Cardiac muscle cell (in vitro differentiated cells and primary cell): ENCODE measurements around the gene ACE. TPM values are rescaled to one million over a fixed set of nuclear protein-coding genes. Genes with fewer than 3 reads are reported as not detected.

Experiments
- DNase-seq, 2 donors: peaks; one replicate each; pipeline versions ENCODE4 v3.0.0 to v3.0.0-alpha.2; 2010 to 2017; ENCODE audit warnings: low read depth in 1 of 2, low spot score in 1 of 2
- H3K27ac ChIP-seq: fragments of 200-600 bp; sonication (generic); 2 replicates; pipeline ENCODE4 v1.5.1; 2016
- H3K27me3 ChIP-seq: fragments of 200-600 bp; sonication (generic); 2 replicates; pipeline ENCODE4 v1.6.0; 2016; ENCODE audit warnings: control low read depth
- H3K36me3 ChIP-seq: fragments of 200-600 bp; sonication (generic); 2 replicates; pipeline ENCODE4 v1.5.1; 2016; ENCODE audit warnings: control low read depth
- H3K4me1 ChIP-seq: fragments of 200-600 bp; sonication (generic); 2 replicates; pipeline ENCODE4 v1.8.1; 2017; ENCODE audit warnings: low read depth, mild to moderate bottlenecking, mixed run types
- H3K4me3 ChIP-seq: fragments of 200-600 bp; sonication (generic); 2 replicates; pipeline ENCODE4 v1.5.1; 2016; ENCODE audit warnings: mild to moderate bottlenecking
- H3K9me3 ChIP-seq: fragments of 200-600 bp; sonication (generic); 2 replicates; pipeline ENCODE4 v1.5.1; 2017; ENCODE audit warnings: low read depth, mild to moderate bottlenecking, control low read depth
- polyA plus RNA-seq: library from polyadenylated mRNA; unstranded; fragments of >200 nt; fragmentation: Nextera tagmentation; extraction: Ambion mirVana; gene quantifications from 2 replicates; pipeline ENCODE4 v1.2.1, GENCODE V29; 2016
- total RNA-seq: library from RNA; depleted of rRNA; stranded (reverse); fragments of >200 nt; gene quantifications from 2 replicates; pipeline ENCODE4 v1.2.3, GENCODE V29; 2016
- TF ChIP-seq, protein P1 (sequence below): IDR thresholded peaks from 2 replicates; pipeline ENCODE4 v1.5.1; 2012; ENCODE audit warnings: low read depth, mild to moderate bottlenecking, low read length

The ACE gene
- total and polyA plus RNA-seq, 2 experiments from 2014 or later = 1.8 to 3.2 TPM

DNA sequence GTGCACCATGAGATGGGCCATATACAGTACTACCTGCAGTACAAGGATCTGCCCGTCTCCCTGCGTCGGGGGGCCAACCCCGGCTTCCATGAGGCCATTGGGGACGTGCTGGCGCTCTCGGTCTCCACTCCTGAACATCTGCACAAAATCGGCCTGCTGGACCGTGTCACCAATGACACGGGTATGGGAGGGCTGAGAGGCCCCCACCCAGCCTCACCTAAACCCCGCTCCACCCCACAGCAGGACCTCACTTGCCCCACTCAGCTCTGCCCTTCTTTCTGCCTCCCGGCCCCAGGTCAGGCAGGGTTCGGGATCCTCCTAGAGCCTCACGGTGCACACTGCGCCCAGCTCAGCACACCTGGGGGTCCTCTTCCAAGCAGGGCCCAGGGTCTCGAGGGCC, 5.6 kb downstream of the ACE start:
- Histone ChIP-seq H3K4me3 (no peak overlapping the region), H3K4me1 (no peaks in the 10 kb centered on the region), H3K27me3 (peaks cover 11% of the 10 kb centered on the region), H3K36me3 (no peaks in the 10 kb centered on the region), H3K9me3 (no peaks in the 10 kb centered on the region), H3K27ac (no peak overlapping the region)
- DNase-seq = no peak
- TF ChIP-seq, protein P1, sequence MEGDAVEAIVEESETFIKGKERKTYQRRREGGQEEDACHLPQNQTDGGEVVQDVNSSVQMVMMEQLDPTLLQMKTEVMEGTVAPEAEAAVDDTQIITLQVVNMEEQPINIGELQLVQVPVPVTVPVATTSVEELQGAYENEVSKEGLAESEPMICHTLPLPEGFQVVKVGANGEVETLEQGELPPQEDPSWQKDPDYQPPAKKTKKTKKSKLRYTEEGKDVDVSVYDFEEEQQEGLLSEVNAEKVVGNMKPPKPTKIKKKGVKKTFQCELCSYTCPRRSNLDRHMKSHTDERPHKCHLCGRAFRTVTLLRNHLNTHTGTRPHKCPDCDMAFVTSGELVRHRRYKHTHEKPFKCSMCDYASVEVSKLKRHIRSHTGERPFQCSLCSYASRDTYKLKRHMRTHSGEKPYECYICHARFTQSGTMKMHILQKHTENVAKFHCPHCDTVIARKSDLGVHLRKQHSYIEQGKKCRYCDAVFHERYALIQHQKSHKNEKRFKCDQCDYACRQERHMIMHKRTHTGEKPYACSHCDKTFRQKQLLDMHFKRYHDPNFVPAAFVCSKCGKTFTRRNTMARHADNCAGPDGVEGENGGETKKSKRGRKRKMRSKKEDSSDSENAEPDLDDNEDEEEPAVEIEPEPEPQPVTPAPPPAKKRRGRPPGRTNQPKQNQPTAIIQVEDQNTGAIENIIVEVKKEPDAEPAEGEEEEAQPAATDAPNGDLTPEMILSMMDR = no peak

DNA sequence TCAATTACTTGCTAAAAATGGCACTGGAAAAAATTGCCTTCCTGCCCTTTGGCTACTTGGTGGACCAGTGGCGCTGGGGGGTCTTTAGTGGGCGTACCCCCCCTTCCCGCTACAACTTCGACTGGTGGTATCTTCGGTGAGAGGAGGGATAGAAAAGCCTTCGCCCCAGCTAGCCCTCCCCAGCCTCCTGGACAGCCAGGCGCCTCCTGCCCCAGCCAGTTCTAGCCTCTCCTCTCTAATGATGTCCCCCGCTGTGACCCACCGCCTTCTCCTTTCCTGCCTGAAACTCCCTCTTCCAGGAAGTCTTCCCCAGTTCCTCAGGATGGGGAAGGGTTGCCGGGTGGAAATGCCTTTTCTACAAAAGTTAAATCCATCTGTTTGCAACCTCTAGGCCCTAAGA, 6.2 kb downstream of the ACE start:
- peaks cover 6% of the 10 kb centered on the region for H3K27me3 ChIP-seq
- H3K9me3 ChIP-seq = no peaks in the 10 kb centered on the region
- H3K4me1 ChIP-seq = no peaks in the 10 kb centered on the region
- no peak for DNase-seq
- no peaks in the 10 kb centered on the region for H3K36me3 ChIP-seq
- H3K27ac ChIP-seq = no peak overlapping the region
- TF ChIP-seq, protein P1 = no peak
- H3K4me3 ChIP-seq = no peak overlapping the region

DNA sequence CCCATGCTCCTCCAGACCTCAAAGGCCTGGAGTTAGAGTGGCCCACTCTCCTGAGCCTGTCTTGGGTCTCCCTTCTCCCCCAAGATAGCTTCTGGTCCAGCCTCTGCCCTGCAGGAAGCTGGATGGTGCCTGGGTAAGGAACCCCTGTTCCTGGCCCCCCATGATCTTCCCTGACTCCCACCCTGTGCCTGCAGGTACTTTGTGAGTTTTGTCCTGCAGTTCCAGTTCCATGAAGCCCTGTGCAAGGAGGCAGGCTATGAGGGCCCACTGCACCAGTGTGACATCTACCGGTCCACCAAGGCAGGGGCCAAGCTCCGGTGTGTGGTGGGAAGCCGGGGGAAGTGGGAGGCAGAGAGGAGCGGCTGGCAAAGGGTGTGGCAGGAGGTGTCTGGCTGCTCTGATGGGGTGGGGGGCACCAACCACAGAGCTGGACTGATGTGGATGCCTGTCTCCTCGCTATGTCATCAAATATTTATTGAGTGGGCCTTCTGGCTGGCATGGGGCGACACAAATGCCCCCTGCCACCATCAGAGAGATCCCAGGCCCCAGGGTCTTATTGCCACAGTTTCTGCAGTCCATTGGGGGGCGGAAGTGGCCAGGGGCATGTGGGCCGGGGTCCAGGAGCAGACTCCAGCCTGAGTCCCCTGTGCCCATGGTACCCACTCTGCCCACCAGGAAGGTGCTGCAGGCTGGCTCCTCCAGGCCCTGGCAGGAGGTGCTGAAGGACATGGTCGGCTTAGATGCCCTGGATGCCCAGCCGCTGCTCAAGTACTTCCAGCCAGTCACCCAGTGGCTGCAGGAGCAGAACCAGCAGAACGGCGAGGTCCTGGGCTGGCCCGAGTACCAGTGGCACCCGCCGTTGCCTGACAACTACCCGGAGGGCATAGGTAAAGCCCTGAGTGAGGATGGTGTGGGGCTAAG, 7.1 kb downstream of the ACE start:
- Histone ChIP-seq H3K27me3 (no peaks in the 10 kb centered on the region), H3K9me3 (no peaks in the 10 kb centered on the region), H3K36me3 (no peaks in the 10 kb centered on the region), H3K27ac (no peak overlapping the region), H3K4me1 (no peaks in the 10 kb centered on the region), H3K4me3 (no peak overlapping the region)
- TF ChIP-seq, protein P1 = no peak
- DNase-seq = no peak

DNA sequence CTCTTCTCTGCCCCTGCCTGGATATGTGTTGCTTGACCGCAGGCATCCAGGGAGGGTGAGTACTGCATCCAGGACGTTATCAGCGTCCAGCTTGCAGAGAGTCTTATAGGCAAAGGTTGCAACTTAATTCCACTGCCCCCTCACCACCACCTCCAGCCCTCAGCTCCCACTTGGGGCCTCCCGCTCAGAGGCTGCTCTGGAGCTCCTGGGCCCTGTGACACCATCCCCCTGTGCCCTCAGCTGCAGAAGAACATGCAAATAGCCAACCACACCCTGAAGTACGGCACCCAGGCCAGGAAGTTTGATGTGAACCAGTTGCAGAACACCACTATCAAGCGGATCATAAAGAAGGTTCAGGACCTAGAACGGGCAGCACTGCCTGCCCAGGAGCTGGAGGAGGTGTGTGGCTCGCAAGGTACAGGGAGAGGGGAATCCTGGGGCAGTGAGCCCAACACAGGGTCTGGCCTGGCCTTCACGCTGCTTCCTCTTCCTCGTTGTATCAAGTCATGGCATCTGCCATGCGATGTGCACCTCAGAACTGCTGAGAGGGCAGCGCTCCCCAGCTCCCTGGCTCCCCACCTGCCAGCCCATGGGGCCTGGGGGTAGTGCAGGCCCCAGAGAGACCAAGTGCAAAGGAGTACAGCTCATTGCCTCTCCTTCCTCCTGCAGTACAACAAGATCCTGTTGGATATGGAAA, 9.6 kb downstream of the ACE start:
- Histone ChIP-seq H3K27ac (no peak overlapping the region), H3K9me3 (no peaks in the 10 kb centered on the region), H3K4me3 (no peak overlapping the region), H3K36me3 (no peaks in the 10 kb centered on the region), H3K4me1 (peaks cover 6% of the 10 kb centered on the region), H3K27me3 (no peaks in the 10 kb centered on the region)
- TF ChIP-seq, protein P1 = no peak
- DNase-seq = no peak

DNA sequence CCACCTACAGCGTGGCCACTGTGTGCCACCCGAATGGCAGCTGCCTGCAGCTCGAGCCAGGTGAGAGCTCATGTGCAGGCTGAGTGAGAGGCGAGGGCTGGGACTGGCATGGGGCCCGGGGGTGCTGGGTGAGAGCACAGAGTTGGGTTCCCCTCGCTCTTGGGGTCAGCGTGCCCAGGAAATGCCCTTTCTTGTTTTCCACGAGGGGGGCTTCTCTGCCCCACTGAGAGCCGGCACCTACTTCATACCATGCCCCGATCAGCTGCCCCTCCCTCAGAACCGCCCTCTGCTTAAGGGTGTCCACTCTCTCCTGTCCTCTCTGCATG, 10.1 kb downstream of the ACE start:
- no peaks in the 10 kb centered on the region for H3K9me3 ChIP-seq
- peaks cover 6% of the 10 kb centered on the region for H3K4me1 ChIP-seq
- no peak overlapping the region for H3K27ac ChIP-seq
- H3K4me3 ChIP-seq = no peak overlapping the region
- no peak for DNase-seq
- no peaks in the 10 kb centered on the region for H3K36me3 ChIP-seq
- TF ChIP-seq, protein P1 = no peak
- no peaks in the 10 kb centered on the region for H3K27me3 ChIP-seq
